Thyroid gland (tissue), 4 donors: ENCODE data around the gene CHCHD5. TPM values are rescaled to one million over a fixed set of nuclear protein-coding genes. Genes with fewer than 3 reads are reported as not detected.
A peak's percentile ranks its signal among the peaks of the same experiment; 100 is the strongest.
"Not testable (repeated sequence)": the region's sequence is repeated elsewhere in the genome, so short reads cannot be mapped to it uniquely, and the experiment has no call there.

Source experiments
- DNase-seq, 2 donors: peaks; one replicate each; pipeline ENCODE4 v3.0.0-alpha.2; 2019
- H3K27ac ChIP-seq, 3 donors: fragments of 200-600 bp; sonication (generic); 1 replicate in 2 of 3; 2 replicates in 1 of 3; pipeline ENCODE4 v1.5.1; 2016 to 2019; ENCODE audit warnings: mild to moderate bottlenecking in 1 of 3, moderate library complexity in 1 of 3
- H3K27me3 ChIP-seq: fragments of 200-600 bp; sonication (generic); one replicate; pipeline ENCODE4 v1.5.1; 2019
- H3K36me3 ChIP-seq, 2 donors: fragments of 200-600 bp; sonication (generic); one replicate each; pipeline ENCODE4 v1.5.1; 2016 to 2019
- H3K4me1 ChIP-seq, 2 donors: fragments of 200-600 bp; sonication (generic); one replicate each; pipeline ENCODE4 v1.5.1; 2017 to 2019
- H3K4me3 ChIP-seq, 3 donors: fragments of 200-600 bp; sonication (generic); replicated peaks in 1 of 3; 1 replicate in 2 of 3; 2 replicates in 1 of 3; pipeline ENCODE4 v1.5.1; 2016; ENCODE audit warnings: mild to moderate bottlenecking in 1 of 3
- H3K9me3 ChIP-seq: fragments of 200-600 bp; sonication (generic); one replicate; pipeline ENCODE4 v1.5.1; 2017
- POLR2A ChIP-seq, 2 donors: fragments of 450-650 bp; IDR thresholded peaks; one replicate each; pipeline ENCODE4 v1.6.1; 2017; ENCODE audit warnings: antibody characterized with exemption in 2 of 2, mild to moderate bottlenecking in 2 of 2, moderate library complexity in 1 of 2
- WGBS, 2 donors: methylation state at CpG; one replicate each; pipeline ENCODE4 v1.1.5; 2017; 5-methylcytosine and 5-hydroxymethylcytosine counted together
- intact Hi-C: fragments of 100-400 bp; cut with DNase I; formaldehyde crosslinking; loops from one replicate; pipeline ENCODE4 v1.15.1; 2023
- total RNA-seq, 4 donors: library from RNA; depleted of rRNA; stranded (reverse); fragments of >200 nt; gene quantifications; one replicate each; pipeline ENCODE4 v1.2.3, GENCODE V29; 2016
- TF ChIP-seq, protein P1 (sequence below), 6 experiments: fragments of 200-600 bp in 3 of 6; fragments of 450-650 bp in 3 of 6; sonication (generic) in 3 of 6; IDR thresholded peaks; one replicate each; pipeline ENCODE4 v1.5.1; 2016 to 2019; ENCODE audit warnings: antibody characterized with exemption in 6 of 6, mild to moderate bottlenecking in 2 of 6, inconsistent platforms in 1 of 6, moderate library complexity in 1 of 6

CHCHD5 gene
- total RNA-seq, 4 donors from 2014 or later, result 14.6 to 70.6 (median 29.1) TPM

DNA sequence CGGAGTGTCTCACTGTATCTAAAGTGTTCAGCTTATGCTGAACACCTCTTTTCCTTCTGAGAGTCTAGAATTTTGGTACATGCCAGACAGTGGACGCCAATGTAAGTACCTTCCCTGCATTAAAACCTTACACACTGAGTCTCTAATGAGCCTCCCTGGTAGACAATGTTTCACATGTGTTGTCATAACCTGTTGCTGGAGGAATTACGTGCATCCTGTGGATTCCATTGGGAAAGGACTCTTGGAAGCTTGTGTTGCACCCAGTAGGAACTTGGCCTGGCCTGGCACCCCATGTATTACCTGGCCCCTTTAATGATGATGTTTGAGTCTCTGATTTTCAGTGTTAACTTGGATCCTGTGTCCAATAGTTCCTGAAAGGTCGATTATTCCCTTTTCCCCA, 20.5 kb downstream of the CHCHD5 start:
- no peaks in the 10 kb centered on the region for H3K4me1 ChIP-seq
- no peaks in the 10 kb centered on the region for H3K27me3 ChIP-seq
- WGBS, 2 donors, result 80 to 88% methylated on average over 4 of the region's 4 CpGs
- no peak overlapping the region for H3K4me3 ChIP-seq
- intact Hi-C loops, result loop anchor here (5.0 kb wide), 1 partner anchor 117 kb away; the partner anchor contains the start of gene NT5DC4
- no peaks in the 10 kb centered on the region for H3K9me3 ChIP-seq
- DNase-seq, result no peak
- H3K27ac ChIP-seq, result no peak overlapping the region
- no peak for TF ChIP-seq POLR2A (IDR thresholded peaks at IDR 0.05)
- TF ChIP-seq, protein P1, sequence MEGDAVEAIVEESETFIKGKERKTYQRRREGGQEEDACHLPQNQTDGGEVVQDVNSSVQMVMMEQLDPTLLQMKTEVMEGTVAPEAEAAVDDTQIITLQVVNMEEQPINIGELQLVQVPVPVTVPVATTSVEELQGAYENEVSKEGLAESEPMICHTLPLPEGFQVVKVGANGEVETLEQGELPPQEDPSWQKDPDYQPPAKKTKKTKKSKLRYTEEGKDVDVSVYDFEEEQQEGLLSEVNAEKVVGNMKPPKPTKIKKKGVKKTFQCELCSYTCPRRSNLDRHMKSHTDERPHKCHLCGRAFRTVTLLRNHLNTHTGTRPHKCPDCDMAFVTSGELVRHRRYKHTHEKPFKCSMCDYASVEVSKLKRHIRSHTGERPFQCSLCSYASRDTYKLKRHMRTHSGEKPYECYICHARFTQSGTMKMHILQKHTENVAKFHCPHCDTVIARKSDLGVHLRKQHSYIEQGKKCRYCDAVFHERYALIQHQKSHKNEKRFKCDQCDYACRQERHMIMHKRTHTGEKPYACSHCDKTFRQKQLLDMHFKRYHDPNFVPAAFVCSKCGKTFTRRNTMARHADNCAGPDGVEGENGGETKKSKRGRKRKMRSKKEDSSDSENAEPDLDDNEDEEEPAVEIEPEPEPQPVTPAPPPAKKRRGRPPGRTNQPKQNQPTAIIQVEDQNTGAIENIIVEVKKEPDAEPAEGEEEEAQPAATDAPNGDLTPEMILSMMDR (IDR thresholded peaks at IDR 0.05), result no peak
- H3K36me3 ChIP-seq, result no peaks in the 10 kb centered on the region

DNA sequence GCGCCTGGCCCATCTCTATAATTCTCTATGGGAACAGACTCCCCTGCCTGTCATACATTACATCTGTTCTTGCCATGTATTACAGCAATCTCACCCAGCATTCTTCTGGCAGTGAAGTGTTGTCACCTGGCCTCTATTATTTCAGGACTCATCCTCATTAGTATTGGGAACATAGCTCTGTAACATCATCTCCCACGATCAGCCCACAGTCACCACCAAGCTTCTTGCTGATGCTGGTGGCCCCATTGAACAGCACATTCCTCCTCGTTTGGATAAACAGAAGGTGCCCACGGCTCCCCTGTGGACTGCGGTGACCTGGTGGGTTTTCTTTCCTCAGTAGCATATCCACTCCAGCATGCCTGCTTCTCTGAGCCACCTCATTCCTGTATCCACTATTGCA, 21.5 kb downstream of the CHCHD5 start:
- no peaks in the 10 kb centered on the region for H3K27me3 ChIP-seq
- WGBS, 2 donors, result 83 to 87% methylated on average over 5 of the region's 5 CpGs
- intact Hi-C loops, result no loop called here
- DNase-seq, result no peak
- no peaks in the 10 kb centered on the region for H3K36me3 ChIP-seq
- H3K27ac ChIP-seq, result no peak overlapping the region
- no peaks in the 10 kb centered on the region for H3K9me3 ChIP-seq
- no peak for TF ChIP-seq POLR2A (IDR thresholded peaks at IDR 0.05)
- TF ChIP-seq, protein P1 (IDR thresholded peaks at IDR 0.05), result no peak
- no peak overlapping the region for H3K4me3 ChIP-seq
- no peaks in the 10 kb centered on the region for H3K4me1 ChIP-seq

DNA sequence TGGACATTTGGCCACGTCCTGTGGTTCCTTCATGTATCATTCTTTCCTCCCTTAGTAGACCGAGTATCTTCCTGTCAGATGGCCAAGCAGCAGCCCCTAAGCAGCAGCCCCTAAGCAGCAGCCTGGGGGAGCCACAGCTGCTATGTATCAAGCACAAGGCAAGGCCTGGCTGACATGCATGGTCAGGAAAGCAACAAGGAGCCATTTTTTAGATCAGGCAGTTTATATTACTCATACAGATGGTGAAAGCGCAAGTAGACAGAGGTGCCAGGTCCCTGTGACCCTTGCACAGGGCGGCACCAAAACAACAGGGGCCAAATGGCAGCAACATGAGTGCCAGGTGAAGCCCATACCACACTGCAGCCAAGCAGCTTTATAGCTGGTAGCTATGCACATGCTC, 22.1 kb downstream of the CHCHD5 start:
- 83% methylated on average over 4 of the region's 4 CpGs for WGBS, 2 donors
- no peak for DNase-seq

DNA sequence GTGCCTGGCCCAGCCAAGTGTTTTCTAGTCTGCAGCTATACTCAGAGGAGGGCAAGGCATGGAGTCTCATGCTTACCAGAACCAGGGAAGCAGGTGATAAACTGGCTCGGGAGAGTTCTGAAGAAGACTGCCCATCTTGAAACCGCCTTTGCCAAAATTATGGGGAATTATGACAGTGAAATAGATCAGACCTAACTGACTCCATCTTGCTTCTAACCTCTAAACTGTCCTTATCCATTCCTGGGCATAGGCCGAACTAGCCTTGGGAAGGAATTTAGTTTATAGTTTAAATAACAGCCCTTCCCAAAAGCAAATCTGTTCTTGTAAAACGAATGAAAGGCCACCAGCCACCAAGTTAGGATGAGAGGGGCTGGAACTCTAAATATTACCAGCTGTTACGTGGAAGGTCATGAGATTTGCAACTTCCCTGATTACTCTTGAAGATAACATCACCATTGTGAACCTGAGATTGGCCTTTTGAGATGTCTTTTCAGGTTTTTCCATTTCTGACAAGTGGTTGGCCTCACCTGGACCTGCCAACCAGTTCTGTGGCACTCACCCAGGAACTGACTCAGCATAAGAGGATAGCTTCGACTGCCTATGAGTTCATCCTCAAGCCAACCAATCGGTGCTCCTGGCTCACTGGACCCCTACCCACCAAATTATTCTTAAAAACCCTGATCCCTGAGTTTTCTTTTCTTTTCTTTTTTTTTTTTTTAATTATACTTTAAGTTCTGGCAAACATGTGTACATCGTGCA, 23.4 kb downstream of the CHCHD5 start:
- H3K9me3 ChIP-seq, result no peaks in the 10 kb centered on the region
- no peak overlapping the region for H3K4me3 ChIP-seq
- no peaks in the 10 kb centered on the region for H3K4me1 ChIP-seq
- intact Hi-C loops, result no loop called here
- peak; percentile 67 to 74 for DNase-seq
- H3K27ac ChIP-seq, result no peak overlapping the region
- TF ChIP-seq, protein P1 (IDR thresholded peaks at IDR 0.05), result no peak
- no peak for TF ChIP-seq POLR2A (IDR thresholded peaks at IDR 0.05)
- H3K36me3 ChIP-seq, result no peaks in the 10 kb centered on the region
- H3K27me3 ChIP-seq, result no peaks in the 10 kb centered on the region
- WGBS, 2 donors, result 72 to 81% methylated on average over 8 of the region's 8 CpGs

More for the DNA sequence above, 22.1 kb downstream of the CHCHD5 start:
- H3K36me3 ChIP-seq, result no peaks in the 10 kb centered on the region
- no peak overlapping the region for H3K4me3 ChIP-seq
- no peak overlapping the region for H3K27ac ChIP-seq
- no peak for TF ChIP-seq POLR2A (IDR thresholded peaks at IDR 0.05)
- TF ChIP-seq, protein P1 (IDR thresholded peaks at IDR 0.05), result no peak
- intact Hi-C loops, result no loop called here
- H3K9me3 ChIP-seq, result no peaks in the 10 kb centered on the region
- no peaks in the 10 kb centered on the region for H3K27me3 ChIP-seq
- no peaks in the 10 kb centered on the region for H3K4me1 ChIP-seq

DNA sequence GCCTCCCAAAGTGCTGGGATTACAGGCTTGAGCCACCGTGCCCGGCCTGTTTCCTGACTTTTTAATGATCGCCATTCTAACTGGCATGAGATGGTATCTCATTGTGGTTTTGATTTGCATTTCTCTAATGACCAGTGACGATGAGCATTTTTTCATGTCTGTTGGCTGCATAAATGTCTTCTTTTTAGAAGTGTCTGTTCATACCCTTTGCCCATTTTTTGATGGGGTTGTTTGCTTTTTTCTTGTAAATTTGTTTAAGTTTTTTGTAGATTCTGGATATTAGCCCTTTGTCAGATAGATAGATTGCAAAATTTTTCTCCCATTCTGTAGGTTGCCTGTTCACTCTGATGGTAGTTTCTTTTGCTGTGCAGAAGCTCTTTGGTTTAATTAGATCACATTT, 24.9 kb downstream of the CHCHD5 start:
- H3K36me3 ChIP-seq, H3K4me1 ChIP-seq, H3K4me3 ChIP-seq, intact Hi-C loops, H3K27ac ChIP-seq, H3K27me3 ChIP-seq, DNase-seq, H3K9me3 ChIP-seq: not testable (repeated sequence)
- WGBS, 2 donors, result 93 to 97% methylated on average over 4 of the region's 4 CpGs

DNA sequence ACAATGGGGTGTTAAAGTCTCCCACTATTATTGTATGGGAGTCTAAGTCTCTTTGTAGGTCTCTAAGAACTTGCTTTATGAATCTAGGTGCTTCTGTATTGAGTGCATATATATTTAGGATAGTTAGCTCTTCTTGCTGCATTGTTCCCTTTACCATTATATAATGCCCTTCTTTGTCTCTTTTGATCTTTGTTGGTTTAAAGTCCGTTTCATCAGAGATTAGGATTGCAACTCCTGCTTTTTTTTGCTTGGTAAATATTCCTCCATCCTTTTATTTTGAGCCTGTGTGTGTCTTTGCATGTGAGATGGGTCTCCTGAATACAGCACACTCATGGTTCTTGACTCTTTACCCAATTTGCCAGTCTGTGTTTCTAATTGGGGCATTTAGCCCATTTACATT, 27.9 kb downstream of the CHCHD5 start:
- H3K9me3 ChIP-seq, H3K4me3 ChIP-seq, intact Hi-C loops, H3K27me3 ChIP-seq, H3K36me3 ChIP-seq, DNase-seq, H3K4me1 ChIP-seq, H3K27ac ChIP-seq: not testable (repeated sequence)
- WGBS, 2 donors, result 75 to 82% methylated on average over 1 of the region's 1 CpG
